Activated CD4-positive, alpha-beta T cell treated with anti-CD3 and anti-CD28 coated beads for 48 hours (primary cell): ENCODE data around the gene PBX4.
"Not testable (repeated sequence)": the region's sequence is repeated elsewhere in the genome, so short reads cannot be mapped to it uniquely, and the experiment has no call there.

Experiments used
- DNase-seq: peaks from one replicate; pipeline ENCODE4 v3.0.0-alpha.2; 2020

The PBX4 gene, protein sequence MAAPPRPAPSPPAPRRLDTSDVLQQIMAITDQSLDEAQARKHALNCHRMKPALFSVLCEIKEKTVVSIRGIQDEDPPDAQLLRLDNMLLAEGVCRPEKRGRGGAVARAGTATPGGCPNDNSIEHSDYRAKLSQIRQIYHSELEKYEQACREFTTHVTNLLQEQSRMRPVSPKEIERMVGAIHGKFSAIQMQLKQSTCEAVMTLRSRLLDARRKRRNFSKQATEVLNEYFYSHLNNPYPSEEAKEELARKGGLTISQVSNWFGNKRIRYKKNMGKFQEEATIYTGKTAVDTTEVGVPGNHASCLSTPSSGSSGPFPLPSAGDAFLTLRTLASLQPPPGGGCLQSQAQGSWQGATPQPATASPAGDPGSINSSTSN

DNA sequence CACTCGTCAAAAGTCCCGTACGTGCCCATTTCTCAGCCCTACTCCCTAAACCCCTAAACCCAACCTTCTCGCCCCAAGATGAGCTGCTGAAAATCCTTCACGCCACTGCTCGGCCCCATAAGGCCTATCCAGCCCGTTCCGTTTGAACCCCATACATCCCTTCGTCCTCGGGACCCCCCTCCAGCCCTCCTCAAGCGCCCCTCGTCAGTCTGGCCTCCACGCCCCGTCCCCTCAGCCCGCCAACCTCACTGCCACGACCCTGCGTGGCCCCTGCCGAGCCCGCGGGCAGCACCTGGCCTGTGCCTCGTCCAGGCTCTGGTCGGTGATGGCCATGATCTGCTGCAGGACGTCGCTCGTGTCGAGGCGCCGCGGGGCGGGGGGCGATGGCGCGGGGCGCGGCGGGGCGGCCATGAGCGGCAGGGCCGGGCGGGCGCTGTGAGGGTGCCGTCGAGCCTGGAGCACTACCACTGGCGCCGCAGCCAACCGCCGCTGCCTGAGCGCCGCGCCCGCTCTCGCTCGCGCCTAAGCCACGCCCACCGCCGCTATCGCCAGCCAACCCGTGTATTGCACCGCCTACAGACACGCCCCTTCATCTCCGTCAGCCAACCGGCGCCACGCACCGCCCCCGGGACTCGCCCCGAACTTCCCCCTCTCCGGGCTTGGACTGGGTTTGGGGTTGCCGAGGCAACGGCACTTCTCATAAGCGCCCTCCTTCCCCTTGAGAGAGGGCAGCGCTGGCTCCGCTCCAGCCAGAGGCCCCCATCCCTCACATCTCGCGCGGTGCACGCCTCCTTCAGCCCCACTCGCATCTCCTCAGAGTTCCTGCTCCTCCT is at the start of gene PBX4:
Gene PBX4, minus strand, starts transcription at position 469 of the 833 bp plus-strand sequence. Its CDS starts 58 bp downstream, at position 411.
- DNase-seq = peak; percentile 99

GRCh38 chr19:19665420-19665948 is 47.0 kb upstream of the PBX4 start:
- not testable (repeated sequence) for DNase-seq

DNA sequence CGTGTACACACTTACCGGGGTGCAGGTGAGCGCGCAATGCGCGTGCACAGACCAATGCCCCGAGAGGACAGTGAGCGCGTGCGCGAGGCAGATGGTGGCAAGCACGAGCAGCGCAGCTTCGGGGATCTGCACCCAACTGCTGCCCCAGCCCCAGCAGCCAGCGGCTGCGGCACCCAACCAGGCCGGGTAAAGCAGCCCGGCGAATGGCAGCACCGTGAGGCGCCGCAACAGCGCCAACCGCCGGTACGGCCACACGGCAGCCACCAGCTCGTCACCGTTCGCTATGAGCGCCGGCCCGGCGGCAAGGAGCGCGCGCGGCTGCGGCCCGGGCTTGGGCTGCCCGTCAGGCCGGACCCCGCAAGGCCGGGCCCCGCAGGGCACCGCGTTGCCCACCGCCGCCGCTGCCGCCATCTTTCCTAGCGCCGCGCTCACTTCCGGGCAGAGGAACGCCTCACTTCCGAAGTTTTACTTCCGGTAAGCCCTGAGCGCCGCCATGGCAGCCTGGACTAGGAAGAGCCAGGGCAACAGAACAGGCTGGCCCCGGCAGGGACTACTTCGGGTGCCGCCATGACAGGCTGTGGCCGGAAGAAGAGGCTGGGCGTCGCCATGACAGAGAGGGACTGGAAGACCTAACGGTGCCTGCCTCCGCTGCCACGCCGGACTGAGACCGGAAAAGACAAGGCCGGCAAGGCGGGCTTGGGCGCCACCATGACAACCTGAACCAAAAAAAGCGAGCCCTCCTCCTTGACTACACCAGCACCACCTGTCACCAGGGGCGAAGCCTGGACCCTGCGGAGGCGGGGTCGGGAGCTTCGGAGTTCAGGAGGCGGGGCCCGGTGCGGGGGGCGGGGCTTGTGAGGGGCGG is 45.0 kb upstream of the PBX4 start, which contains the start of gene ATP13A1:
Gene ATP13A1, minus strand, starts transcription at position 421 of the 865 bp plus-strand sequence. Its CDS starts 10 bp downstream, at position 411.
- peak; percentile 95 for DNase-seq

GRCh38 chr19:19662871-19663255 is 44.4 kb upstream of the PBX4 start:
- no peak for DNase-seq

GRCh38 chr19:19662344-19662743 is 43.9 kb upstream of the PBX4 start:
- no peak for DNase-seq

GRCh38 chr19:19661675-19662251 is 43.3 kb upstream of the PBX4 start:
- DNase-seq = peak; percentile 57

- no peak for DNase-seq
These were observed 42.7 kb upstream of the PBX4 start for GRCh38 chr19:19661141-19661674.

GRCh38 chr19:19659646-19660245 is 41.3 kb upstream of the PBX4 start:
- no peak for DNase-seq

- no peak for DNase-seq
These were observed 38.9 kb upstream of the PBX4 start for GRCh38 chr19:19657397-19657783.

GRCh38 chr19:19656451-19657396 is 38.2 kb upstream of the PBX4 start:
- no peak for DNase-seq

DNA sequence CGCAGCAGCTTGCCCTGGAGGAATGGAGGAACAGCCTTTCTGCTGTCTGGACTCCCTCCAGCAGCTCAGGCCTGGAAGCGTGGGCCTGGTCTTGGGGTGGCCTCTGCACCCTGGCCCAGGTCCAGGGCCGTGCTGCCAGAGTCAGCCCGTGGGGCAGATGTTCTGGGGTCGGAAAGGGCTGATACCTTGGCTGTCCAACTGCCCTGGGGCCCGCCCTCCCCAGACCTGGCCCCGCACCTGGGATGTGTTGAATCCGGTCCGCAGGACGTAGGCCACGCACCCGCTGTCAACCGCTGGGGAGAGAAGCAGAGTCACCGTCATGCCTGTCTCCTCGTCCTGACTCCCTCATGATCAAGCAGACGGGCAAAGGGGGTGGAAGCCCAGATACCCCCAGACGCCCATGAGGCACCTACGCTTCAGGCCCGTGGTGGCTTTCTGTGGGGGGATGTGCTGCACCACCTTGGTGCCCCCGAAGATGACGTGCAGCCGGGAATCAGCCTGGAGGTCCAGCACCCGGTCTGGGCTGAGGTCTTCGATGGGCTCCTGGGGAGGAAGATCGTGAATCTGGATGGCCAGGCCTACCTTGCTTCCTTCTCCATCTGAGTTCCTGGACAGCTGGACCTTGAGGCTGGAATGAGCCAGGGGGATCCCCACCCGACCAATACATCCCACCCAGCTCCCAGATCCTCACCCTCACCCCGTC is 37.3 kb upstream of the PBX4 start:
- no peak for DNase-seq

GRCh38 chr19:19655051-19655594 is 36.6 kb upstream of the PBX4 start:
- no peak for DNase-seq

DNA sequence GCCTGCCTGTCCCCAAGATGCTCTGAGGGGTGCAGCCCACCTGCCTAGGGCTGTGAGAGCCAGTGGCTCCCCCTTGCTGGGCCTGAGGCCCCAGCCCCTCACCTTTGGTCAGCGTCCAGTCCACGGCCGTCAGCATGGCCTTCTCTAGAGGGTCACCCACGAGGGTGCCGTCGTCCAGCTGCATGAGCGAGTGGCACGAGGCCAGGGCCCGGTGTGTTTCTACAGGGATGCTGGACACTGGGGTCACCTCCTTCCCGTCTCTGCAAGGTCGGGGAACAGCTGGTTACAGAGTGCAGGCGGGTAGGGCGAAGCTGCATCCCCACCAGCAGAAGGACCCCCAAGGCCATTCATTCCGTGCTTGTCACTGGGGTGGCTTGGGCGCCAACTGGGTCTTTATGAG is 36.0 kb upstream of the PBX4 start:
- no peak for DNase-seq

GRCh38 chr19:19653597-19654147 is 35.2 kb upstream of the PBX4 start:
- DNase-seq = no peak

DNA sequence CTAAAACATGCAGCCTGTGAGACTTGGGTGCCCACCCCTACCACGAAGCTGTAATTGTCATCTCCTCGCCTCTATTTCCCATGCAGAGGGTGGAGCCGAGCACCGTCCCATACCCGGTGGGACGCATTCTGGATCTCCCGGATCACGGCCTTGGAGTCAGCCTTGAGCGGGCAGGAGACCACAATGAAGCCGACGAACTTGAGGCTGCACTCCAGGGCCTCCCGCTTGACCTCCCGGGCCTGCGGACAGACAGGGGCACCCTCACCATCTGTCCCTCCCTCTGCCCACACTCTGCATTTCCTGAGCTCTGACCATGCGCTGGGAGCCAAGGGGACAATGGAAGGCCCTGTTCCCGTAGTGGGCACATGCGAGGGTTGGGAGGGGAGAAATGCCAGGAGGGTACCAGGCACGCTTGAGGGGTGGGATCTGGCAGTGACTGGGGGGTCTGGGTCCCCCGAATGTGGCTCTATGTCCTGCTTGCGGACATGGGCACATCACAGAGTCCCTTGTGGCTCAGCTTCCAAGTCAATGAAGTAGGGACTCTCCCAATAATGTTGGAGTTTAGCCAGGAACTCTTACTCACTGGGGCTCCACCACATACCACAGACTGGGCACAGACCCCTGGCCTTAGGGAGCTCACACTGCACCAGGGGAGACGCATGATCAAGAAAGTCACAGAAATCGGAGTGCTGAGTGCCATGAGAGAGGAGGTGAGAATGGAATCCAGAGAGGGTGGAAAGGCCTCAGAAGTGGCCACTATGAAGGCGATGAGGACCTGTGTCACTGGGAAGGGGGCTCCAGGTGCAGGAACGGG is 34.2 kb upstream of the PBX4 start:
- no peak for DNase-seq

GRCh38 chr19:19651076-19651475 is 32.6 kb upstream of the PBX4 start:
- no peak for DNase-seq

DNA sequence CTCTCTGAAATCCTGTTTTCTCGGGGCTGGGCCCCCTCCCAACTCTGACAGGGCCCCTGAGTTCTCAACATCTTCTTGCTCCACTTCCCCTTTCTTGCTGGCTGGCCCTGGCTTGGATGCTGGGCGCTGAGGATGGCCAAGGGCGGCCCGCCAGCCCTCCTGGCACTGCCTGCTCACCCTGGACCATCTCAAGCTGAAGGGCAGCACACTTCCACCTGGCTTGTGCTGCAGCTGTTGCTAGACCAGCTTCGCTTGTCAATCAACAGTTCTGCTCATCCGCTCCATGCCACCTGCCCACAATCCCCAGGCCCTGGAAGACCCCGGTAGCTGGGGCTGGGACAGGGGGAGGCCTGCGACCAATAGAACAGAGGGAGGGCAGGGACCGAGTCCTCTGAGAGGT is 31.8 kb upstream of the PBX4 start:
- DNase-seq = no peak

GRCh38 chr19:19649580-19649995 is 31.1 kb upstream of the PBX4 start:
- DNase-seq = no peak
